ENCODE measurements around the gene TTF2.
"Not testable (repeated sequence)": the region's sequence is repeated elsewhere in the genome, so short reads cannot be mapped to it uniquely, and the experiment has no call there.

Gene TTF2

GRCh38 chr1:117116090-117116783, 56.1 kb downstream of the TTF2 start:
- Histone ChIP-seq H3K9me3 (no peaks in the 10 kb centered on the region), H3K27ac (no peak overlapping the region), H3K4me3 (no peak overlapping the region), H3K27me3 (no peaks in the 10 kb centered on the region), H3K4me1 (peaks cover 0 to 14% (median 6%) of the 10 kb centered on the region in 4 donors), H3K36me3 (peaks cover 9 to 46% (median 38%) of the 10 kb centered on the region in 3 donors)
- DNase-seq = no peak
- intact Hi-C loops (cut with DNase I; ENCODE audit: low total_unique reads) = no loop called here
- no peak for TF ChIP-seq CTCF (IDR thresholded peaks at IDR 0.05)

- no peaks in the 10 kb centered on the region for H3K9me3 ChIP-seq
- TF ChIP-seq CTCF (IDR thresholded peaks at IDR 0.05) = no peak
- peaks cover 5 to 46% (median 33%) of the 10 kb centered on the region in 3 donors for H3K36me3 ChIP-seq
- DNase-seq = no peak
- intact Hi-C loops (cut with DNase I; ENCODE audit: low total_unique reads) = no loop called here
- H3K27me3 ChIP-seq = no peaks in the 10 kb centered on the region
- H3K4me1 ChIP-seq = peaks cover 0 to 15% (median 6%) of the 10 kb centered on the region in 4 donors
- H3K4me3 ChIP-seq = no peak overlapping the region
- no peak overlapping the region for H3K27ac ChIP-seq
Measured at GRCh38 chr1:117116784-117117130, 56.6 kb downstream of the TTF2 start.

GRCh38 chr1:117117697-117118096, 57.6 kb downstream of the TTF2 start:
- DNase-seq = no peak
- H3K9me3 ChIP-seq = no peaks in the 10 kb centered on the region
- H3K4me1 ChIP-seq = peaks cover 0 to 15% (median 8%) of the 10 kb centered on the region in 4 donors
- intact Hi-C loops (cut with DNase I; ENCODE audit: low total_unique reads) = no loop called here
- H3K27ac ChIP-seq = no peak overlapping the region
- H3K36me3 ChIP-seq = peaks cover 5 to 41% (median 25%) of the 10 kb centered on the region in 3 donors
- no peak for TF ChIP-seq CTCF (IDR thresholded peaks at IDR 0.05)
- no peaks in the 10 kb centered on the region for H3K27me3 ChIP-seq
- H3K4me3 ChIP-seq = no peak overlapping the region

GRCh38 chr1:117118137-117118536, 58.0 kb downstream of the TTF2 start:
- no peaks in the 10 kb centered on the region for H3K27me3 ChIP-seq
- H3K9me3 ChIP-seq = no peaks in the 10 kb centered on the region
- intact Hi-C loops (cut with DNase I; ENCODE audit: low total_unique reads) = no loop called here
- peaks cover 0 to 15% (median 8%) of the 10 kb centered on the region in 4 donors for H3K4me1 ChIP-seq
- peaks cover 5 to 37% (median 21%) of the 10 kb centered on the region in 3 donors for H3K36me3 ChIP-seq
- no peak for TF ChIP-seq CTCF (IDR thresholded peaks at IDR 0.05)
- DNase-seq = no peak
- H3K4me3 ChIP-seq = no peak overlapping the region
- H3K27ac ChIP-seq = no peak overlapping the region

- H3K27me3 ChIP-seq; H3K9me3 ChIP-seq; H3K27ac ChIP-seq; intact Hi-C loops (cut with DNase I; ENCODE audit: low total_unique reads); H3K4me3 ChIP-seq; DNase-seq: not testable (repeated sequence)
- peaks cover 0 to 15% (median 8%) of the 10 kb centered on the region in 4 donors for H3K4me1 ChIP-seq
- H3K36me3 ChIP-seq = peaks cover 5 to 28% (median 13%) of the 10 kb centered on the region in 3 donors
Measured at GRCh38 chr1:117119144-117119543, 59.0 kb downstream of the TTF2 start.

GRCh38 chr1:117120774-117121588, 60.9 kb downstream of the TTF2 start:
- intact Hi-C loops (cut with DNase I; ENCODE audit: low total_unique reads) = loop anchor here (2.0 to 5.0 kb wide), 2 partner anchors 60 to 486 kb away; partner anchors contain the start of genes TENT5C and TTF2
- H3K27ac ChIP-seq = peak overlapping the region; percentile 73 to 86

More at GRCh38 chr1:117120774-117121588, 60.9 kb downstream of the TTF2 start:
- peak overlapping the region; percentile 75 to 76 for H3K4me3 ChIP-seq
- no peaks in the 10 kb centered on the region for H3K9me3 ChIP-seq
- DNase-seq = no peak
- H3K27me3 ChIP-seq = no peaks in the 10 kb centered on the region
- peaks cover 0 to 11% (median 5%) of the 10 kb centered on the region in 3 donors for H3K36me3 ChIP-seq
- H3K4me1 ChIP-seq = peaks cover 0 to 15% (median 8%) of the 10 kb centered on the region in 4 donors
- TF ChIP-seq CTCF (IDR thresholded peaks at IDR 0.05) = no peak
